Stimulated activated CD4-positive, alpha-beta T cell treated with anti-CD3 and anti-CD28 coated beads, Interleukin-15, amount 100 ng/mL, for 48 hours (primary cell): Measurements from ENCODE around the gene NOD2.

ENCODE experiments used
- DNase-seq, 2 donors: peaks; one replicate each; pipeline ENCODE4 v3.0.0-alpha.2; 2020; ENCODE audit warnings: low read depth in 2 of 2

Gene NOD2

GRCh38 chr16:50692999-50693781 lies at the start of gene NOD2:
Gene NOD2, plus strand, starts transcription at chr16:50693606. Its CDS starts 5,890 bp downstream, at chr16:50699496.
- DNase-seq = no peak

- DNase-seq = no peak
Measured at GRCh38 chr16:50644245-50644644, 49.2 kb upstream of the NOD2 start.

GRCh38 chr16:50644729-50645128 lies 48.7 kb upstream of the NOD2 start:
- DNase-seq = peak in 1 of 2 donors; percentile 21

- DNase-seq = no peak
Measured at GRCh38 chr16:50645563-50646220, 47.7 kb upstream of the NOD2 start.

- DNase-seq = no peak
Measured at GRCh38 chr16:50646345-50646744, 47.1 kb upstream of the NOD2 start.

GRCh38 chr16:50651835-50652438 lies 41.5 kb upstream of the NOD2 start:
- DNase-seq = no peak

- DNase-seq = no peak
Measured at GRCh38 chr16:50652836-50653425, 40.5 kb upstream of the NOD2 start.

- DNase-seq = no peak
Measured at GRCh38 chr16:50653633-50654519, 39.5 kb upstream of the NOD2 start.

GRCh38 chr16:50655558-50656055 lies 37.8 kb upstream of the NOD2 start:
- DNase-seq = no peak

GRCh38 chr16:50657241-50657640 lies 36.2 kb upstream of the NOD2 start:
- DNase-seq = no peak

GRCh38 chr16:50659806-50660205 lies 33.6 kb upstream of the NOD2 start:
- no peak for DNase-seq

GRCh38 chr16:50662306-50662940 lies 31.0 kb upstream of the NOD2 start:
- no peak for DNase-seq

GRCh38 chr16:50664270-50664669 lies 29.1 kb upstream of the NOD2 start:
- DNase-seq = no peak

GRCh38 chr16:50665128-50665878 lies 28.1 kb upstream of the NOD2 start:
- DNase-seq = peak; percentile 46 to 77

- DNase-seq = peak in 1 of 2 donors; percentile 38
Measured at GRCh38 chr16:50666658-50667496, 26.5 kb upstream of the NOD2 start.

- no peak for DNase-seq
Measured at GRCh38 chr16:50667497-50668367, 25.7 kb upstream of the NOD2 start.

- no peak for DNase-seq
Measured at GRCh38 chr16:50668368-50669008, 24.9 kb upstream of the NOD2 start.

GRCh38 chr16:50669741-50670140 lies 23.7 kb upstream of the NOD2 start:
- no peak for DNase-seq
